G401.6 (cell line): ENCODE data around the gene SCN7A.

Source experiments
- FAIRE-seq: peaks from 2 replicates; lab custom pipeline; 2012; peaks lifted over from hg19 to GRCh38; lab: Jason Lieb, UNC

SCN7A gene

DNA sequence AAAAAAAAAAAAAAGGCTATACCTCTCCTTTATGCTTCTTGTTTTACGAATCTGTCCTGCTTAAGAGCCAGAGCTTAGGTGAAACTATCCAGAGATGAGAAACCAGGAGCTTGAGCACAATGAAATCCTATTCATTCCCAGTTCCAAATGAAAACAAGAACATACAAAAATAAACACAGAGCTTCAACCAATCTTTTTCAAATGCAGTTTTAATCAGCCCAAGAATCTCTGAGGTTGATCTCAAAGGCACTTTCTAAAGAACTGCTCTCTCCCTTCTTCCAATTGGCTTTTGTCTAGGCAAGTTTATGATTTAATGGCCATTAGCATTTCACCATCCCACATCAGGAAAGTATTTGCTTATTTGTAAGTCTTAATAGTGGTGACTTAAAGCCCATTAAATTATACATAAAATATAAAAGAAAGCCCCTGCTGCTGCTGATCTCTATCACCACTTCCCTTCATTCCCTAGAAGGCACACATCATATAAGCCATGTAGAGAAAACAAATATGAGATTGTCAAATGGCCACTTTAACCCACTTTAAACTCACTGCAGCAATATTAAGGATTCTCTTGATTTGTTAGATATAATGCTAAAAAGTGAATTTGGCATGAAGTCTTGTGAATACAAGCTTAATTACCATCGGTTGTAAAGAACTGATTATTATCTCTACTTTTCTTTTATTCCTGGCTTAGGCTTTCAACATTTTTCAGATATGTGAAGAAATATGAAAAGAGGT is 89.0 kb downstream of the SCN7A start:
- no peak for FAIRE-seq

DNA sequence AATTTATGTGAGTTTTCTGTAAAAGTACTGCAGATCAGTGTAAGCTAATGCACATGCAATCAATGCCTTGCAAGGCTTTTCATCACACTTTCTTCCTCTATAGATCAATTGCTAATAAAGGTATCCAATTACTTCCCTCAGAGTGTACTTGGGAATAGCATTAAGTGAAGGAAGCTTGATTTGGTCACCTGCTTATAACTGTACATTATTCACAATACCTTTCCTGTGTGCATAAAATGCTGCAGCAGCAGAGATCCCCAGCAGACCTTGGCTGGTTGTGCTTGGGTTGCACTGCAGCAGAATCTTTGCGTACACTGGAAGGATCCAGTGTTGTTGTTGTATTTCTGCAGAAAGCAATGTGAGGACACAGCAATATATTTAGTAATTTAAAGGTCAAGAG is 99.8 kb downstream of the SCN7A start:
- no peak for FAIRE-seq

DNA sequence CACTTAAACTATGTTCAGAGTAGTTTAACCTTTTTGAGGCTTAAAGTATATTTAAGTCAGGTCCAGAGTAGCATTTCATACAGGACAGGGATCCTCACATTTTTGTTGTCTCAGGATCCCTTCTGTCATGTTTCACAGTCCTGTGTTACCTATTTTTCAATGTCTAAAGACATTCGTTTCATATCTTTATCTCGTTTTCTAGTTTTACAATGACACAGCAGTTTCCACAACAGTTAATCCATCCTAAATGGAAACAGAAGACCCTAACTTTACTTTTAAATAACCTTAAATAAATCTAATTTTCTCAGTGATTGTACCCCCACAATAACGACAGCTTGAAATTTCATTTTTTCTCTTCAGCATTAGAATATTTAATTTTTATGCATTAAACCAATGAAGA is 101.0 kb downstream of the SCN7A start:
- no peak for FAIRE-seq

DNA sequence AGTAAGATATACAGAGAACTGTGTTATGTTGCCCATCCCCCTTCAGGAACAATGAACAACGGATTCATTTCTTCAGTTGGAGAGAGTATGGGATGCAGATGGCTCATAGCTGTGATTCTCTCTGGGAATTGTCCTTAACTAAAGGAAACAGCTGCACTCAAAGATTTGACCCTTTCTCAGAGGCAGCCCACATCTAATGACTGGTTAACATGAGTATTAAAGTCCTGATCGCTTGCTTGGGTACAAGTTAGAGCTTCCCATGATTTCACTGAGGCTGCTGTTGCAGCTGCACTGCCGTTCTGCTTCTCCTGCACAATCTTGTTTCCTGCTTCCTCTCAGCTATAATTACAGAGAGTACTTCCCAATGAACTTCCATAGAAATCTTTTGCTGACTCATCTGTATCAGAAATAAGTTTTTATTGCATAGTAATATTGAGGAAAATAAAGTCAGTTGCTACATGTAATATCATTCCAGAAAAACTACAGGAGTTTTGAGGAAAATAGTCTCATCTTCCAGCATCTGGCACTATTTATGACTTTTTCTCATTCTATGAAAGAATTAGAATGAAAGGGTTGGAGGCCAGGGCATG is 105.5 kb downstream of the SCN7A start:
- no peak for FAIRE-seq

DNA sequence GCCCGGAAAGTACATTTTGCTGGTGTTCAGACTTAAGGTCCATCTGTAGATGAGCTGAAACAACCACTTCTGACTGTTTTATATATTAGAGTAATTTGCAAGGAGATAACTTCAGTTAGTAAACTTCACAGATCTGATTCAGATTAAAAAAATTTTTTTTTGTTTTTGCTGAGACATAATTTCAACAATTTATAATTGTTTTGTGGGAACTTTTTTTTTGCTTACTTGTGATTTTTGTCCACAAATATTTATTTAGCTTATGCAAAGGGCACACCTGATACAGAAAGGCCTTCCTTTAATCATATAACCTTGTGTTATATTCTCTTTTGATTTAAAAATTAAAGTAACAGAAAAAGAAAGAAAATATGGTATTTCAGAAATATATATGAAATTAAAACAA is 108.7 kb downstream of the SCN7A start:
- FAIRE-seq: no peak

DNA sequence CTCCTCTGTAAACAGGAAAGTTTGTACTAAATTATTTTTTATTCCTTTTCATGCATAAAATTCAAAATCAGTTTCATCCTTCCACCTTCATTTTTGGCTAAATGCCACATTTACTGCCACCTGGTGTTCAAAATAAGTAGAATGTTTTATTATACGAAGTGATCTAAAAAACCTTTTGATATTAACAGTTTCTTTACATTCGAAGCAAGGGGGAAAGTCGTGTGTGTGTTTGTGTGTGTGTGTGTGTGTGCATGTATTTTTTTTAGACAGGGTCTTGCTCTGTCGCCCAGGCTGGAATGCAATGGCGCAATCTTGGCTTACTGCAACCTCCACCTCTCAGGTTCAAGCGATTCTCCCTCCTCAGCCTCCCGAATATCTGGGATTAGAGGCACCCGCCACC is 109.3 kb downstream of the SCN7A start:
- FAIRE-seq: peak; percentile 70

DNA sequence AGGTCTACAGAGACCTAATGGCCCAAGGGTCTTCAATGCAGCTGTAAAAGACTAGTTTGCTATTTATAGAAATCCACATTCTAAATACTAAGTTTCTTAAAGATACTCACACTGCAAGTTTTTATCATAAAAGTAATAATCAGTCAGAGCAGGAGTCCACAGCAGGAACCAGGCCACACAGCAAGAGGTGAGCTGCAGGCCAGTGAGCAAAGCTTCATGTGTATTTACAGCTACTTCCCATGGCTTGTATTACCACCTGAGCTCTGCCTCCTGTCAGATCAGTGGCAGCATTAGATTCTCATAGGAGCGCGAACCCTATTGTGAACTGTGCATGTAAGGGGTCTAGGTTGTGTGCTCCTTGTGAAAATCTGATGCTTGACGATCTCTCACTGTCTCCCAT is 111.6 kb downstream of the SCN7A start:
- no peak for FAIRE-seq

DNA sequence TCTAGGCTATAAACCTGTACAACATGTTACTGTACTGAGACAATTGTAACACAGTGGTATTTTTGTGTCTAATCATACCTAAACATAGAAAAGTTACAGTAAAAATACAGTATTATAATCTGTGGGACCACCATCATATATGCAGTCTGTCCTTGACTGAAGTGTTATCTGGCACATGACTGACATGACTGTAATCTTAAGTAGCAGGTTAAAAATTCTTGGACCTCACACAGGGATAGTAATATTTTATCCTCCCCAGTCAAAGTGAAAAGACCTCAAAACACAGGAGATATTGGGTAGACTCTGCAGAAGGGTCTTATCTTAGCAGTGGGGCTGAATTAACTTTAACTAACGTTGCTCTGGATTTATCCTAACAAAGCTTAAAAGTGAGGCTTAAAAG is 113.4 kb downstream of the SCN7A start:
- FAIRE-seq: no peak

DNA sequence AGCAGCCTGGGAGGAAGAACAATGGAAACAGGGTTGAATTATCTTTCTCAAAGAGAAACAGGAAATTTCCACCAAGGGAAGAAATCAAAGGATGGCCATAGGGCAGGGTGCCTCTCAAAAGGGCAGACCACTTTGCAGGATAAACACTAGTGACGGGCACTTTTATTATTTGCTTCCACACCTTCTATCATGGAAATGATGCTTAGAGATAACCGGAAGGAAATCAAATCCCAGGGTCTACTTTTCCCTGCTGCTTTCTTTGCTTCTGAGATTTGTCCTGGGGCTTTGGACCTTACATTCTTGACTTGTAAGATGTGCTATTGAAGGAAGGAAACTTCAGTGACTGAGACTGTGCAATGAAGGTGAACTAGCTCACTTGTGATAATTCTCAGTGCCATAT is 117.2 kb downstream of the SCN7A start:
- no peak for FAIRE-seq

DNA sequence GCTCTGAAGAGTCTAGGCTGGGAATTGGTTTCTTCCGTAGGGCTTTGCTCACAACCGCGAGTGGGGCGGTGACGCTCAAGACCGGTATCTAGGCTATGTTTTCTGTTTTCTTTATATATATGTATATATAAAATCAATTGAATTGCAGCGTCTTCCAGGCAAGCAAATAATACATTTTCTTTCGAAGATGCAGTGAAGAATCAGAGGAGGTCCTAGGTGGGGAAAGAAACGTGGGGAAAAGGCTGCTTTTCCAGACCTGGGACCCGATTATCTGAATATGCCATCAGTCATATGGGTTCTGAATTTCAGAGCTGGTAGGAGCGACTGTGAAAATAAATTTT is 117.6 kb downstream of the SCN7A start:
- FAIRE-seq: no peak

DNA sequence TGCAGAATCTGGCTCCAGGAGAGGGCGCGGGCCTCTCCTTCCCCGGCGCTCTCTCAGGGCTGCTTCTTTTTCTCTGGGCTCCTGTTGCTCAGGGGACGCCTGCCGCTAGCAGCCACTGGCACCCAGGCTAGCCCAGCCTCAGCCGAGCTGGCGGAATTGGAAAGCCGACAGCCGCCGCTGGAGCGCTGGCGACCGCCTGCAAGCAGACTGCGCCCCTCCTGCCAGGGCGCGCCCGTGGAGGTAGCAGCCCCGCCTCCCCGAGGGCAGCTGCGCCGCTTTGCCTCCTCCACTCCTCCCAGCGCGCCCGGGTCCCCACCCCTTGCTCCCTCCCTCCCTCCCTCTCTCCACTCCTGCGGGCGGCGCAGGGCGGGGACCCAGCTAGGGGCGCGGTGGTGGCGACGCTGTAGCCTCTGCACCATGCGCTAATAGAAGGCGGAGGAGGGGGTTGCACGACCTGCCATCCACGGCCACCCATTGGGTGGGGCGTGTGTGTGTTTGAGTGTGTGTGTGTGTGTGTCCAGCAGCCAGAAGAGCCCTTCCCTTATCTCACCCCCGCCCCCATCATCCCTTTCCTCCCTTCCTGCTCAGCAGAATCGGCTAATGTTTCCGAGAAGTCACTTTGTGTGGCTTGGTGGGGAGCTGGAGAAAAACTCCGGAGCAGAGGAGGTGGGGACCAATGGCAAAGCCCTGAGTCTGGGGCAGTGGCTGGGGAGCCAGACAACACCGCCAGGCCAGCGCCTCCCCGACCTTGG is 118.1 kb downstream of the SCN7A start, which contains the start of gene SCN9A:
Gene SCN9A (minus strand): TSS at position 209 of the 752 bp plus-strand sequence. CDS start 64,188 bp downstream, outside the sequence.
- no peak for FAIRE-seq

DNA sequence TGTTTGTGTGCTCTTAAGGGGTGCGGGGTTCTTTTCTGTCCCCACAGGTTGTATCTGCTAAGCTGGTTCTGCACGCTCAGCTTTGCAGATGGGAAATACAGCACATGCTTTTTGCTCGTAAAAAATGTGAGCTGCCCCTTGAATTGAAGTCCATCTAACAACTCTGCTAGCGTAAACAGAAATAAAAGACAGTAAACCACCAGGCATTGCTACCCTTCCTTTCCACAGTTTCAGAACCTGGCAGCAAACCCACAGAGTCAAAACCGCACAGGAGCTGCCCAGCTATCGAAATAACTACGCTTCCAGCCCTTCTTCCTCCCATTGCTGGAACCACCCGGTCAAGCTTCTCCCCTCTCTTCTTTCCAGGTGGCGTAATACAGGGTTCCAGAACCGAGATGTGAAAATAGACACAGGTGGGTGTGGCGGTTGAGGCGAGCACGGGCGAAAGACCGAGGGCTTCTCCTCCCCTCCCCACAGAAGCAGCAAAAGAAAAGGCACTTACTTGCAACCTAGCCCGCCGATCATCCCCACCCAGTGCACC is 118.8 kb downstream of the SCN7A start:
- FAIRE-seq: no peak

DNA sequence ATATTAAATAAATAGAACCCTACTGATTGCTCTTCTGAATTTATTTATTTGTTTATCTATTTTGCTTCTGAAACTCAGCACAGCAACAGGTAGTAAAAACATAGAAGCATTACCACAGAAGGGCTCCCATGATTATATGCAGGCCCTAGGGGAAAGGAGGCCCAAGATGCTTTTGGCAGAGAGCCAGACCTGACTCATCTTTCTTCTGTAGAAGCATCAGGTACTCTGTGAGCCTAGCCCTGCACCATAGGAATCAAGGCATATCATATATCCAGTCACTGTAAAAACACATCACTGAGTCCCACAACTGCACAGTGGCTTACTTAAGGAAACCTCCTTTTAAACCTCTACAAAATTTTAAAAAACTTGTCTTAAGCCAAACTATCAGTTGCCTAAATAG is 120.1 kb downstream of the SCN7A start:
- no peak for FAIRE-seq

DNA sequence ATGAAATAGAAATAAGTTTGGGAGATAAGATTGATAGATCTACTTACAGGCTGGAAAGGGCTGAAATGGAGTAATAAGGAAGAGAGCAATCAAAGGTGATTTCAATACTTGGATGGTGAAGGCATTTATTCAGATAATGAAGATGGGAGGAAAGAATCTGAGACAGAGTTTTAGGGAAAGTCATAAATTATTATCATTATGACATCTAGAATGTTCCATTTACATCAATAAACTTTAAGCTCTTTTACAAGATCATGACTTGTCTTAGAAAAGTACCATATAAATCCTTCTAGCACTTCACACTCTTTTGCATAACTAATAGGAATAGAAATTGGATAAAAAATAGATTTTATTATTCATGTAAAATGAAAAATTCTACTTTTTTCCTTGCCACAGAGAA is 120.5 kb downstream of the SCN7A start:
- no peak for FAIRE-seq

DNA sequence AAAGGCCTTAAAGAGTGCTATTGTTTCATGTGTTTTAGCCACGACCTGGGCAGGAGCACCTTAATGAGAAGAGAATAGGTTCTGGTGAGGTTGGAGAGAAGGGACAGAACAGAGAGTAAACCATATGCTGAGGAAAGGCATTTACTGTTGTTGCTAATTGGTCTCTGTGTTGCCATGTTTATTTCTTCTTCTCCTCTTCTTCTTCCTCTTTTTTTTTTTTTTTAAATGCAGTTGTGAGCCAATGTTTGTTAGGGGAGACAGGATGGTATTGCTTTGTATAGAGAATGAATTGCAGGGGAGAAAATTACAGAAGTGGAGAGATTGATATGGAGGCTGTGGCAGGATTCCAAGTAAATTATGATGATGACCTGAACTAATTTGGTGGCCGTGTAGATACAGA is 120.9 kb downstream of the SCN7A start:
- no peak for FAIRE-seq

DNA sequence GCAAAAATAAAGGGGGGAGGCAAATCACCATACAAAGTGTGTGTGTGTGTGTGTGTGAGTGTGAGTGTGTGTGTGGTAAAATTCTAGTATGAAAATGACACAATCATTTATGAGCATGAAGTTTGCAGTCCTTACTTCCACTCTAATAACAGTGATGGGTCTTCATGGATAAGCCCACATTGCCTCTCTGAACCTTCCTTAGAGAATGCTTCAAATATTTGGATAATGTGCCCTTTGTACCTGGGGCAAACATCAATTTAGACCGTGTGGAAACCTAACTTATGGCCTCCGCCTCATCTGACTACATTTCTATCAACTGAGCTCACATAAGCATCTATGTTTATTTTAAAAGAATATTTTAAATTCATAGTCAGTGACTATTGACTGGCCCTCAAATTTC is 122.0 kb downstream of the SCN7A start:
- no peak for FAIRE-seq

DNA sequence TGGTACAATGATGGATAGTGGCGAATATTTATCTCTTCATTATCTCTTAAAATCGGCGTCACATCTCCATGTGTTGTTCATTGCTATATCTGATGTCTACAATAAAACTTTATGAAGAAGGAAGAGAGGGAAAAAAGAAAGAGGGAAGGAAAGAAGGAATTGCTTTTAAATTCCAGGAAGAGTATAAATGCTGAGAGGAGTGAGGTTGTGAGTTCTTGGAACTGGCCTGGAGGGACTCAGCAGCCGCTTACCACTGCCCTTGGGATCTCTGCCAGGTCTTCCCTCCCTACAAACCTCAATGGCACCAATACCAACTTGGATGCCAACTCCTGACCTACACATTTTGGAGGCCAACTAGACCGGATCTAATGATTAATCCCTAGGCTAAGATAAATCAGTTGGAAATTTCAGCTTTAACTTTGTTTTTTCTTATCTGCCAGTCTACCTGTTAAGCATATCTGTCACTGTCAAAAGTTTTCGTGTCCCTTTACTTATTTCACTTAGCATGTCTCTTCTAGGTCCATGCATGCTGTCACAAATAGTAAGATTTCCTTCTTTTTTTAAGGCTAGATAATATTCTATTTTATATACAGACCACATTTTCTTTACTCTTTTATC is 128.1 kb downstream of the SCN7A start:
- FAIRE-seq: no peak

DNA sequence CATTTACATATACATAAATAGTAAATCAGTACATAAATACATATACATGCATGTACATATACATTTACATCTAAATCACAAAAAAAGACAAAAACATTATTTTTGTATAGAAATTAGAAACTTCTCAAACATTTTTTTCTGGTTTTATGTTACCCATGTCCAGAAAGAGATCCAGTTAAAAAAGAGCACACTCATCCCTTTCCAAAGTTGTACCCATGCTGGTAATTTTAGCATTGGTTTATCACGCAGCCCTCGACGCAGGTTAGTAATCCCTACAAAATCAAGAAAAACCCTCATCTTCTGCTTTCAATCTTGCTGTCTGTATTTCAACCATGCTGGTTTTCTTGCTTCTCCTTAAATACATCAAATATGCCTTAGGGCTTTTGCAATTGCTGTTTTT is 128.8 kb downstream of the SCN7A start:
- FAIRE-seq: no peak

DNA sequence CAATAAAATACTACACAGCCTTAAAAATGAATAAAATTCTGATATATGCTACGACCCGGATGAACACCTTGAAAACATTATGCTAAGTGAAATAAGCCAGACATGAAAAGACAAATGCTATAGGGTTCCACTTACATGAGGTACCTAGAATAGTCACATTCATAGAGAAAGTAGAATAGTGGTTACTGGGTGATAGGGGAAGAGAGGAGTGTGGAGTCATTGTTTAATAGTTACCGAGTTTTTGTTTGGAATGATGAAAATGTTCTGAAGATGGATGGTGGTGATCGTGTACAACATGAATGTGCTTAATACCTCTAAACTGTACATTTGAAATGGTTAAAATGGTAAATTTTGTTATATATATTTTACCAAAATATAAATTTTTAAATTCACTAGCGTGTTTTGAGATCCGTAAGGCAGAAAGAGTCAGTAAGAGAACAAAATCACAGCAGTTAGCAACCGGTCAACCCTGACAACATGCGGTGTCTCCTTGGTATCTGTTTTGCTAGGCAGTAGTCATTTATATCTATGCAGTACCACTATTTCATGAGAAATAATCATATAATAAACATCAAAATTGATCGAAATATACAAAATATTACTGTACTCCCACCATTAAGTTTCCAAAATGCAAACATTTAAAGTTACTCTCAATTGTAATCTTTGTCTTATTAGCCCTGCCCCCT is 129.4 kb downstream of the SCN7A start:
- FAIRE-seq: no peak

DNA sequence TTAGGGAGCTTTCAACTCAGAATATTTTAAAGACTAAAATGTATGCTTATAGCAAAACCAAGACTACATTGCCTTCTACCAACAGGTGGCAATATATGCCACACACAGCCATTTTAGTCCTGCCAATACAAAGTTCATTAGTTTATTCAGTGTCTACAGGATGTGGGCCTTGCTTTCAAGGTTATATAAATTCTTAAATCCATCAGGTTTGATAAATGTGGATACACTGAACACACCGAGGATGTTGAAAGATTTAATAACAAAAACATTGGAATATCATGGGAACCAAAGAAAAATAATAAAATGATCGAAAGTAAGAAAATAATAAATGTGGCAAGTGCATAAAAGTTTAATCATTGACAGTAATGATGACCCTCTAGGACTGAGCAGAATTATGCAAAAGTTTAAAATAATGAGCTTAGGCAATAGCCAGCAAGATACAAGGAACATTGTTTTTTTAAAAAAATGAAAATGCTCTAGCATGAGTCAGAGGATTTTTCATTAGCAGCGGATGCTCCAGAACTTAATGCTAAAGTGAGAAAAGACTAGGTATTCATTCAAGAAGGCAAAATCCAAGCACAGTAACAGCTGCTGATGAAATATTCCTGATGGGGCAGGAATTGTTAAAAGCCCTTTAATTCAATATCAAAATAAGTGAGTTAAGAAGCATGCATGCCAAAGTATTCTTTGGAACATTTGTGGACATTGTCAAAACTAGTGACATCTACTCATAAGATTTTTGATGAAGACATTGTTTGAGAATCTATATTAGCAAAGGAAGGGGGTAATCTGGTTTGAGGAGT is 132.5 kb downstream of the SCN7A start:
- FAIRE-seq: peak; percentile 39

DNA sequence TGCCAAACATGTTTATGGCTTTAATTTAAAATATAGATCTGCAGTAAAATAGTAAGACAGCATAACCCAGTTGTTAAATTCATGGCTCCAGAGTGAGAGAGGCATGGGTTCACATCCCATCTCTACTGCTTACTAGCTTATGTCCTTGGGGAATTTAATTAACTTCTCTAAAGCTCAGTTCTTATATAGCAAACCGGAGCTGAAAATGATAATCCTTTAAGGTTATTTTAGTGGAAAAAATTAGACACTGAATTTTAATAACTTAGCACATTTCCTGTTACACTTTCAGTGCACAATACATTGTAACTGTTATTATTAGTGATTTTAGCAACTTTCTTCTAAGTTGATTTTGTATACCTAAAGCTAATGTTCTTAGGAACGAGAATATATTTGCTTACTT is 133.1 kb downstream of the SCN7A start:
- no peak for FAIRE-seq
